Skeletal muscle satellite cell (primary cell): ENCODE results near the gene COPE. TPM values are rescaled to one million over a fixed set of nuclear protein-coding genes. Genes with fewer than 3 reads are reported as not detected.
"Not testable (repeated sequence)": the region's sequence is repeated elsewhere in the genome, so short reads cannot be mapped to it uniquely, and the experiment has no call there.

Source experiments
- H3K27me3 ChIP-seq: 2 replicates; pipeline ENCODE4 v1.7.0; 2013; ENCODE audit warnings: low read length; ENCODE audit not compliant: control insufficient read depth, insufficient read depth
- H3K36me3 ChIP-seq: 2 replicates; pipeline ENCODE4 v1.7.0; 2013; ENCODE audit warnings: mild to moderate bottlenecking, control low read depth, low read length; ENCODE audit not compliant: insufficient read depth
- H3K4me1 ChIP-seq: 2 replicates; pipeline ENCODE4 v1.7.0; 2013; ENCODE audit warnings: low read length; ENCODE audit not compliant: control insufficient read depth, insufficient read depth
- H3K4me2 ChIP-seq: 2 replicates; pipeline ENCODE4 v1.7.0; 2013; ENCODE audit warnings: mild to moderate bottlenecking, low read length
- H3K4me3 ChIP-seq: 2 replicates; pipeline ENCODE4 v1.7.0; 2013; ENCODE audit warnings: low read length
- H3K9ac ChIP-seq: 2 replicates; pipeline ENCODE4 v1.7.0; 2013; ENCODE audit warnings: mild to moderate bottlenecking, low read depth, low read length, moderate library complexity
- H3K9me3 ChIP-seq: replicated peaks from 2 replicates; pipeline ENCODE4 v1.7.0; 2013; ENCODE audit warnings: mild to moderate bottlenecking, control low read depth, low read length
- total RNA-seq: library from RNA; depleted of rRNA; stranded (reverse); fragments of >200 nt; gene quantifications from 2 replicates; pipeline ENCODE4 v1.2.3, GENCODE V29; 2012; rRNA removed

COPE gene
- 280 and 312 TPM in 2 replicates for total RNA-seq

GRCh38 chr19:18919086-18919899 is at the start of gene COPE, which contains the start of gene DDX49:
COPE (minus strand) TSS chr19:18919387; CDS start chr19:18919348, 39 bp downstream.
DDX49 (plus strand) TSS chr19:18919715; CDS start chr19:18919742, 27 bp downstream.
- Histone ChIP-seq H3K4me2 (peak within 1 kb of the TSS; percentile 94), H3K9ac (peak within 1 kb of the TSS; percentile 96), H3K9me3 (no peaks in the 10 kb centered on the region), H3K36me3 (peaks cover 32% of the 10 kb centered on the region), H3K4me3 (peak within 1 kb of the TSS; percentile 89), H3K27me3 (no peaks in the 10 kb centered on the region), H3K4me1 (peaks cover 16% of the 10 kb centered on the region)

- Histone ChIP-seq H3K9ac (no peak overlapping the region), H3K27me3 (no peaks in the 10 kb centered on the region), H3K36me3 (no peaks in the 10 kb centered on the region), H3K4me2 (peak overlapping the region; percentile 48), H3K4me3 (no peak overlapping the region), H3K9me3 (no peaks in the 10 kb centered on the region), H3K4me1 (peaks cover 23% of the 10 kb centered on the region)
These were observed 48.4 kb upstream of the COPE start for GRCh38 chr19:18967358-18968146.

- H3K27me3 ChIP-seq: peaks cover 7% of the 10 kb centered on the region
- H3K4me2 ChIP-seq: no peak overlapping the region
- no peaks in the 10 kb centered on the region for H3K36me3 ChIP-seq
- no peaks in the 10 kb centered on the region for H3K9me3 ChIP-seq
- no peak overlapping the region for H3K9ac ChIP-seq
- H3K4me1 ChIP-seq: peaks cover 17% of the 10 kb centered on the region
- H3K4me3 ChIP-seq: no peak overlapping the region
These were observed 47.1 kb upstream of the COPE start for GRCh38 chr19:18966307-18966706.

- Histone ChIP-seq H3K9me3 (no peaks in the 10 kb centered on the region), H3K4me1 (peaks cover 7% of the 10 kb centered on the region), H3K27me3 (peaks cover 7% of the 10 kb centered on the region), H3K36me3 (no peaks in the 10 kb centered on the region), H3K4me3 (no peak overlapping the region), H3K4me2 (no peak overlapping the region), H3K9ac (no peak overlapping the region)
These were observed 44.9 kb upstream of the COPE start for GRCh38 chr19:18964121-18964520.

- H3K9ac ChIP-seq: no peak overlapping the region
- no peak overlapping the region for H3K4me3 ChIP-seq
- no peak overlapping the region for H3K4me2 ChIP-seq
- peaks cover 7% of the 10 kb centered on the region for H3K27me3 ChIP-seq
- no peaks in the 10 kb centered on the region for H3K36me3 ChIP-seq
- no peaks in the 10 kb centered on the region for H3K9me3 ChIP-seq
- no peaks in the 10 kb centered on the region for H3K4me1 ChIP-seq
These were observed 42.8 kb upstream of the COPE start for GRCh38 chr19:18961767-18962620.

- Histone ChIP-seq H3K27me3 (peaks cover 7% of the 10 kb centered on the region), H3K9me3 (no peaks in the 10 kb centered on the region), H3K4me1 (no peaks in the 10 kb centered on the region), H3K36me3 (no peaks in the 10 kb centered on the region), H3K4me2 (no peak overlapping the region), H3K9ac (no peak overlapping the region), H3K4me3 (no peak overlapping the region)
These were observed 41.2 kb upstream of the COPE start for GRCh38 chr19:18960370-18960769.

GRCh38 chr19:18955042-18955441 is 35.9 kb upstream of the COPE start:
- no peak overlapping the region for H3K9ac ChIP-seq
- H3K4me3 ChIP-seq: no peak overlapping the region
- H3K36me3 ChIP-seq: no peaks in the 10 kb centered on the region
- H3K9me3 ChIP-seq: no peaks in the 10 kb centered on the region
- no peaks in the 10 kb centered on the region for H3K27me3 ChIP-seq
- peaks cover 4% of the 10 kb centered on the region for H3K4me1 ChIP-seq
- H3K4me2 ChIP-seq: no peak overlapping the region

- no peaks in the 10 kb centered on the region for H3K36me3 ChIP-seq
- H3K4me3 ChIP-seq: no peak overlapping the region
- no peak overlapping the region for H3K9ac ChIP-seq
- H3K4me2 ChIP-seq: no peak overlapping the region
- peaks cover 4% of the 10 kb centered on the region for H3K4me1 ChIP-seq
- no peaks in the 10 kb centered on the region for H3K9me3 ChIP-seq
- H3K27me3 ChIP-seq: no peaks in the 10 kb centered on the region
These were observed 34.9 kb upstream of the COPE start for GRCh38 chr19:18954094-18954493.

GRCh38 chr19:18952364-18953003 is 33.3 kb upstream of the COPE start:
- not testable (repeated sequence) for H3K9ac ChIP-seq, H3K9me3 ChIP-seq, H3K4me2 ChIP-seq, H3K4me1 ChIP-seq, H3K4me3 ChIP-seq, H3K27me3 ChIP-seq, H3K36me3 ChIP-seq

GRCh38 chr19:18951721-18952281 is 32.6 kb upstream of the COPE start:
- Histone ChIP-seq H3K4me2 (no peak overlapping the region), H3K9ac (no peak overlapping the region), H3K9me3 (no peaks in the 10 kb centered on the region), H3K36me3 (peaks cover 11% of the 10 kb centered on the region), H3K27me3 (no peaks in the 10 kb centered on the region), H3K4me1 (peaks cover 4% of the 10 kb centered on the region), H3K4me3 (no peak overlapping the region)
